MM.1S (cell line): Measurements from ENCODE around the gene SAFB2.

Experiments used
- DNase-seq: peaks from one replicate; pipeline ENCODE4 v3.0.0-alpha.2; 2015
- H2AFZ ChIP-seq: fragments of 300-600 bp; sonication (generic); 2 replicates; pipeline ENCODE4 v1.6.0; 2016; ENCODE audit warnings: antibody characterized with exemption, low read length
- H3F3A ChIP-seq: fragments of 300-600 bp; sonication (generic); 2 replicates; pipeline ENCODE4 v1.6.1; 2016; ENCODE audit warnings: mild to moderate bottlenecking, antibody characterized with exemption, low read length, moderate library complexity, mixed read lengths; ENCODE audit not compliant: insufficient read depth
- H3K27ac ChIP-seq: fragments of 300-600 bp; sonication (generic); 2 replicates; pipeline ENCODE4 v1.5.1; 2016; ENCODE audit warnings: mild to moderate bottlenecking, low read length
- H3K27me3 ChIP-seq: fragments of 300-600 bp; sonication (generic); replicated peaks from 2 replicates; pipeline ENCODE4 v1.6.0; 2016; ENCODE audit warnings: low read length; ENCODE audit not compliant: insufficient read depth
- H3K36me3 ChIP-seq: fragments of 300-600 bp; sonication (generic); replicated peaks from 2 replicates; pipeline ENCODE4 v1.6.1; 2016; ENCODE audit warnings: mild to moderate bottlenecking, low read length, mixed read lengths; ENCODE audit not compliant: insufficient read depth
- H3K4me1 ChIP-seq: fragments of 300-600 bp; sonication (generic); 2 replicates; pipeline ENCODE4 v1.6.1; 2016; ENCODE audit warnings: low read length, mixed read lengths
- H3K4me2 ChIP-seq: fragments of 300-600 bp; sonication (generic); 2 replicates; pipeline ENCODE4 v1.6.0; 2016; ENCODE audit warnings: low read depth, low read length
- H3K4me3 ChIP-seq: fragments of 300-600 bp; sonication (generic); 2 replicates; pipeline ENCODE4 v1.5.1; 2016; ENCODE audit warnings: low read length, mixed read lengths
- H3K79me2 ChIP-seq: fragments of 300-600 bp; sonication (generic); 2 replicates; pipeline ENCODE4 v1.6.1; 2016; ENCODE audit warnings: mixed run types, low read length, mixed read lengths
- H3K9ac ChIP-seq: fragments of 300-600 bp; sonication (generic); 2 replicates; pipeline ENCODE4 v1.6.1; 2016; ENCODE audit warnings: low read length, mixed read lengths
- H3K9me2 ChIP-seq: fragments of 300-600 bp; sonication (generic); replicated peaks from 2 replicates; pipeline ENCODE4 v1.6.1; 2016; ENCODE audit warnings: mild to moderate bottlenecking, low read length, mixed read lengths; ENCODE audit not compliant: insufficient read depth
- H3K9me3 ChIP-seq: fragments of 300-600 bp; sonication (generic); replicated peaks from 2 replicates; pipeline ENCODE4 v1.6.1; 2016; ENCODE audit warnings: mild to moderate bottlenecking, low read length, mixed read lengths; ENCODE audit not compliant: insufficient read depth
- H4K20me1 ChIP-seq: fragments of 300-600 bp; sonication (generic); 2 replicates; pipeline ENCODE4 v1.6.1; 2016; ENCODE audit warnings: mild to moderate bottlenecking, low read length, moderate library complexity, mixed read lengths; ENCODE audit not compliant: insufficient read depth
- CTCF ChIP-seq: fragments of 300-600 bp; sonication (generic); IDR thresholded peaks from 2 replicates; pipeline ENCODE4 v1.5.1; 2016; ENCODE audit warnings: antibody characterized with exemption, low read length, mixed read lengths
- EZH2 ChIP-seq: fragments of 300-600 bp; sonication (generic); optimal IDR thresholded peaks from 2 replicates; pipeline ENCODE3; 2017; ENCODE audit warnings: low read depth, mild to moderate bottlenecking, antibody characterized with exemption, low read length, mixed read lengths
- EZH2phosphoT487 ChIP-seq: fragments of 300-600 bp; sonication (generic); IDR thresholded peaks from 2 replicates; pipeline ENCODE4 v1.6.1; 2018; ENCODE audit warnings: antibody characterized with exemption, low read length

Gene SAFB2

GRCh38 chr19:5588441-5588840 is 34.1 kb downstream of the SAFB2 start:
- Histone ChIP-seq H3K4me2 (no peak overlapping the region), H2AFZ (no peak overlapping the region), H3K4me1 (no peaks in the 10 kb centered on the region), H3K4me3 (no peak overlapping the region), H3K9me2 (no peaks in the 10 kb centered on the region), H3K27me3 (no peaks in the 10 kb centered on the region), H3K27ac (no peak overlapping the region), H3K9ac (no peak overlapping the region), H3F3A (no peaks in the 10 kb centered on the region), H3K9me3 (no peaks in the 10 kb centered on the region), H3K36me3 (peaks cover 31% of the 10 kb centered on the region; the same call in 1 of the 2 replicates), H4K20me1 (no peaks in the 10 kb centered on the region), H3K79me2 (peaks cover 4% of the 10 kb centered on the region; the same call in 1 of the 2 replicates)
- no peak for DNase-seq
- TF ChIP-seq CTCF (no peak), EZH2phosphoT487 (no peak), EZH2 (no peak)

- DNase-seq, result no peak
- no peak overlapping the region for H3K4me3 ChIP-seq
- no peak overlapping the region for H3K9ac ChIP-seq
- peaks cover 4% of the 10 kb centered on the region; the same call in 1 of the 2 replicates for H3K79me2 ChIP-seq
- H4K20me1 ChIP-seq, result no peaks in the 10 kb centered on the region
- no peaks in the 10 kb centered on the region for H3K9me3 ChIP-seq
- no peak overlapping the region for H3K4me2 ChIP-seq
- H2AFZ ChIP-seq, result no peak overlapping the region
- peaks cover 24% of the 10 kb centered on the region; the same call in 1 of the 2 replicates for H3K36me3 ChIP-seq
- no peaks in the 10 kb centered on the region for H3F3A ChIP-seq
- H3K27me3 ChIP-seq, result no peaks in the 10 kb centered on the region
- no peak overlapping the region for H3K27ac ChIP-seq
- TF ChIP-seq EZH2 (no peak), EZH2phosphoT487 (no peak), CTCF (no peak)
- no peaks in the 10 kb centered on the region for H3K9me2 ChIP-seq
- H3K4me1 ChIP-seq, result no peaks in the 10 kb centered on the region
These were observed 34.9 kb downstream of the SAFB2 start for GRCh38 chr19:5587661-5588060.

GRCh38 chr19:5587071-5587455 is 35.5 kb downstream of the SAFB2 start:
- Histone ChIP-seq H2AFZ (no peak overlapping the region), H3K27me3 (no peaks in the 10 kb centered on the region), H3K79me2 (peaks cover 4% of the 10 kb centered on the region; the same call in 1 of the 2 replicates), H3F3A (no peaks in the 10 kb centered on the region), H3K4me2 (no peak overlapping the region), H3K9ac (no peak overlapping the region), H4K20me1 (no peaks in the 10 kb centered on the region), H3K9me3 (no peaks in the 10 kb centered on the region), H3K36me3 (peaks cover 18% of the 10 kb centered on the region; the same call in 1 of the 2 replicates), H3K4me3 (no peak overlapping the region), H3K9me2 (no peaks in the 10 kb centered on the region), H3K27ac (no peak overlapping the region), H3K4me1 (no peaks in the 10 kb centered on the region)
- DNase-seq, result no peak
- no peak for TF ChIP-seq CTCF
